GM19240 (cell line): ENCODE measurements around the gene SRSF7.
"Not testable (repeated sequence)": the region's sequence is repeated elsewhere in the genome, so short reads cannot be mapped to it uniquely, and the experiment has no call there.

Experiments
- DNase-seq: peaks from one replicate; pipeline ENCODE4 v3.0.0; 2011; ENCODE audit warnings: low spot score; ENCODE audit not compliant: insufficient read length

Gene SRSF7

DNA sequence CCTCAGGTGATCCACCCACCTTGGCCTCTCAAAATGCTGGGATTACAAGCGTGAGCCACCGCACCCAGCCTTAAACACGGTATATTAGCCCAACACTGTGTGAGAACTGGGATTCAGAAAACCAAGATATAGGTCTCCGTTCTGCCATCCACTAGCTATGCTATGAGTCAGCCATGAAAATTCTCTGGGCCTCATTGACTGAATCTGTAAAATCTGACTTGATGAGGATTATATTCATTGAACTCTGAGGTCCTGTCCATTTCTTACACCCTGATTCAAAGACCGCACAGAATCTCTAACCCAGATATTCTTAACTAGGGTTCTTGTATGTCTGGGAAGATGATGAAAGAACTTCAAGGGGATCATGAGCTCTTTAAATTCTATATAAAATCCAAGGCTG is 47.8 kb downstream of the SRSF7 start:
- not testable (repeated sequence) for DNase-seq

DNA sequence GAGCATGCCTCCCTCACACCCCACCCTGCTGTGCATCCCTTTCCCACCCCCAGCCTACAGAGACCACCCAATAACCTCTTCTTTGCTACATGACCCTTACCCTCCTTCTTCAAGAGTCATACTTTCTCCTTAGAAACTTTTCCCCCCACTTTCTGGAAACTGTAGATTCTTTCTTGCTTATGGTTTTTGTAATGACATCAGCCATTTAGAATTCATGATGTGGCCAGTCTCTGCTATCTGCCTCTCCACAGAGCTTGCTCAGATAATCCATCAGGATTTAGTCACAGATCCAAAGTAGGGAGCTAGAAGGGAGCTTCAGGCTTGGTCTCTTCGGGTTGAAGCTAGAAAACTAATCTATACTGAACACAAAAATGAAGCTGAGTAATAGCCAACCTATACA is 48.7 kb downstream of the SRSF7 start:
- DNase-seq, result no peak

DNA sequence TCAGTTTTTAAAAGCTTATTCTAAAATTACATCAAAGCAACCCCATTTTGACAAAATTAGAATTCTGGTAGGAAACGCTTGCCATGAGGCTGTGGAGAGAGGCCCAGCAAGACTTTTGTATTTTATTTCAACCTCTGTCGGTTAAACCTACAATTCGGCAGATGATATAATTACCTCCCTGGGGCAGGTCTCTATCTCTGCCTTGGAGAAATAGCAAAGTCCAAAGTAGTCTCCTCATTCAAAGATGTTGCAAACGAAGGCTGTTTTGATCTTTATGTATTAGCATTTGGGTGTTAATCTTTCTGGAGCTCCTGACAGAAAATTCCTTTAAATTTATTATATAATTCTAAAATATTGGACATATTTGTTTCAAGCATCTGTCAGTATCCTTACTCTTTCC is 49.6 kb downstream of the SRSF7 start:
- no peak for DNase-seq

DNA sequence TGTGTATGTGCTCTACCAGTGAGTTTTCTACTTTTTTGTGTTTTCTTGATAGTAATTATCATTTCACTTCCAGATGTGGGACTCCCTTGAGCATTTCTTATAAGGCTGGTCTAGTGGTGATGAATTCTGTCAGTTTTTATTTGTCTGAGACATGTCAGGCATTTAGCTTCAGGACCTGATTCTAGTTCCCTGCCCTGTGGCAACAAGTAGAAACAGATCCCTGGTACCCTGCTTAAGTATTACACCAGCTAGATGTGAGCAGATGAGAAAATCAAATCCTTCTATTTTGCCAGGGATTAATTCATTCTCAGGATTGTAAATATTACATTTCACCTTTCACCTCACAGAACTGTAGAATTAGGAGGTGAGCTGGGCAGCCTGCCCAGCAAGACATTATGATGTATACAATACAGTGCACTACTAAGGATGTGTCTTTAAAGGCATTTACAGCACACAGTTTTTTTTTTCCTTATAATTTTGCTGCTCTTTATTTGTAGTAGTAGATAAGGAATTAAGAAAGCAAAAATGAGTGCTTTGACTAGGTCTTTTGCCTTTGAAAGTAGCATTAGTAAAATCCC is 50.2 kb downstream of the SRSF7 start:
- no peak for DNase-seq

DNA sequence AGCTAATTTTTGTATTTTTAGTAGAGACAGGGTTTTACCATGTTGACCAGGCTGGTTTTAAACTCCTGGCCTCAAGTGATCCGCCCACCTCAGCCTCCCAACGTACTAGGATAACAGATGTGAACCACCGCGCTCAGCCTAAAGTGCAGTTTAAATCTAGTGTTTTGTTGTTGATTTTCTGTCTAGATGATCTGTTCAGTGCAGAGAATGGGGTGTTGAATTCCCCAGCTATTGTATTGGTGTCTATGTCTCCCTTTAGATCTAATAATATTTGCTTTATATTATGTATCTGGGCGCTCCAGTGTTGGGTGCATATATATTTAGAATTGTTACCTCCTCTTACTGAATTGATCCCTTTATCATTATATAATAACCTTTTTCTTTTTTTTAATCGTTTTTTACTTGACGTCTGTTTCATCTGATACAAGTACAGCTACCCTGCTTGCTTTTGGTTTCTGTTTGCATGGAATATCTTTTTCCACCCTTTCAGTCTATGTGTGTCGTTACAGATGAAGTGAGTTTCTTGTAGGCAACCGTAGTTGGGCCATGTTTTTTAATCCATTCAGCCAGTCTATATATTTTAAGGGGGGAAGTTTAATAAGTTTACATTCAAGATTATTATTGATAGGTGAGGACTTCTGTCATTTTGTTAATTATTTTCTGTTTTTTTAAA is 50.9 kb downstream of the SRSF7 start:
- no peak for DNase-seq

DNA sequence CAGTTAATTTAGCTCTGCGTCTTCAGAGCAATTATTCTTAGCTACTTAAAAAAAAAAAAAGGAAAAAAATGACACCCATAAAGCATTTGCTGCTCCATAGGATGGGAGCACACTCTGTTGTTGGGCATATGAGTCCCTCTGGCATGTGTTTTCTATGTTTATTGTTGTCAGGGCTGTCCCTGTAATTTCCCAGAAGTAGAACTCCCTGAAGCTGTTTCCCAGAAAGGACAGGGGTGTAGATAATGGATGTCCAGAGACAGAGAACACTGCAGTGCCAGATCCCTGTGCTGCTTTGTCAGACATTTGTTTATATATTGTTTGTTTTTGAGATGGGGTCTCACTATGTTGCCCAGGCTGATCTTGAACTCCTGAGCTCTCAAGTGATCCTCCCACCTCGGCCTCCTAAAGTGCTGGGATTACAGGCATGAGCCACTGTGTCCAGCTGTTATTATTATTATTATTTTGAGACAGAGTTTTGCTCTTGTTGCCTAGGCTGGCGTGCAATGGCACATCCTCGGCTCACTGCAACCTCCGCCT is 52.6 kb downstream of the SRSF7 start:
- no peak for DNase-seq

DNA sequence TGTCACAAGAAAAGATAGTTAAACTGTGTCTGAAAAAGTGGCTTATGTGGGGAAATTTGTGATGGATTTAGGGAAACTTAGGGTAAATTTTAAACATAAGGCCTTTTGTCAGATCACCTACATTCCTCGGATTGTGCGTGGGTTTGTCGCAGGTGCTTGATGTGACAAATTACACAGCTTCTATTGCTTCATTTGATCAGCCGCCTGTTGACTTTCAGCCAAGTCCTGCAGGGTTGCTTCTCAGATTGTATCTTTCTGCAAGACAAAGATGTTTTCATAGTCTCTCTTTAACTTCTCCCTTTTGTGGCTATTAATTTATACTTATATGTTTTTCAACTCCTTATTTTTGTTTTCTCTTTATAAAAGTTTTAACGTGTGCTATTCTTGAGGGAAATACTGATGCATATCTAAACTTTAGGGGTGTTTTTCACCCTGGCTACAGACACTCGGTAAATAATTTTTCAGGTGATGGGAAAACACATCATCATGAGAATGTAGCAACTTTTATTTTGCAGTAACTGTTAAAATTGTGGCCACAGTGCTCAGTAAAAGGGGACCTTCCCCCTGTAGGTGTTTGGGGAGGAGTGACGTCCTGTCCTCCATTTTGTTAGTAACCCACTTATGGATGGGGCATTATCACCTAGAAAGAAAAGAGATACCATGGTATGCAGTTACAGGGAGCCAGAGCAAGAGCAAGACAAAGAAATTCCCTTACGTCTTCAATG is 53.9 kb downstream of the SRSF7 start:
- no peak for DNase-seq
